Adipocyte (in vitro differentiated cells): ENCODE measurements around the gene ARHGAP26.

ENCODE experiments used
- DNase-seq: peaks from one replicate; pipeline ENCODE4 v3.0.0-alpha.2; 2015; ENCODE audit warnings: low read depth
- H3K27me3 ChIP-seq: replicated peaks from 2 replicates; pipeline ENCODE4 v1.7.0; 2013; ENCODE audit warnings: mild to moderate bottlenecking, low read length, moderate library complexity; ENCODE audit not compliant: control insufficient read depth, insufficient read depth
- H3K36me3 ChIP-seq: 2 replicates; pipeline ENCODE4 v1.7.0; 2013; ENCODE audit warnings: low read length, mild to moderate bottlenecking, moderate library complexity; ENCODE audit not compliant: control insufficient read depth, insufficient read depth, severe bottlenecking
- H3K4me1 ChIP-seq: 2 replicates; pipeline ENCODE4 v1.7.0; 2013; ENCODE audit warnings: mild to moderate bottlenecking, low read length, moderate library complexity; ENCODE audit not compliant: control insufficient read depth, insufficient read depth
- H3K4me3 ChIP-seq: 2 replicates; pipeline ENCODE4 v1.7.0; 2013; ENCODE audit warnings: mild to moderate bottlenecking, low read length, moderate library complexity
- H3K9ac ChIP-seq: 2 replicates; pipeline ENCODE4 v1.7.0; 2013; ENCODE audit warnings: mild to moderate bottlenecking, low read length, moderate library complexity
- H3K9me3 ChIP-seq: 2 replicates; pipeline ENCODE4 v1.7.0; 2013; ENCODE audit warnings: mild to moderate bottlenecking, low read length, moderate library complexity; ENCODE audit not compliant: control insufficient read depth

ARHGAP26 gene

GRCh38 chr5:142834504-142834903 lies 64.3 kb downstream of the ARHGAP26 start:
- no peak for DNase-seq
- H3K4me3 ChIP-seq, result no peak overlapping the region

GRCh38 chr5:142835540-142835939 lies 65.4 kb downstream of the ARHGAP26 start:
- no peaks in the 10 kb centered on the region for H3K9me3 ChIP-seq
- no peaks in the 10 kb centered on the region for H3K27me3 ChIP-seq
- no peak overlapping the region for H3K9ac ChIP-seq
- no peak overlapping the region for H3K4me3 ChIP-seq
- no peaks in the 10 kb centered on the region for H3K36me3 ChIP-seq
- DNase-seq, result no peak
- peaks cover 37% of the 10 kb centered on the region for H3K4me1 ChIP-seq

More at GRCh38 chr5:142834504-142834903, 64.3 kb downstream of the ARHGAP26 start:
- H3K9me3 ChIP-seq, result no peaks in the 10 kb centered on the region
- H3K27me3 ChIP-seq, result no peaks in the 10 kb centered on the region
- H3K4me1 ChIP-seq, result peaks cover 39% of the 10 kb centered on the region
- no peak overlapping the region for H3K9ac ChIP-seq
- no peaks in the 10 kb centered on the region for H3K36me3 ChIP-seq

DNA sequence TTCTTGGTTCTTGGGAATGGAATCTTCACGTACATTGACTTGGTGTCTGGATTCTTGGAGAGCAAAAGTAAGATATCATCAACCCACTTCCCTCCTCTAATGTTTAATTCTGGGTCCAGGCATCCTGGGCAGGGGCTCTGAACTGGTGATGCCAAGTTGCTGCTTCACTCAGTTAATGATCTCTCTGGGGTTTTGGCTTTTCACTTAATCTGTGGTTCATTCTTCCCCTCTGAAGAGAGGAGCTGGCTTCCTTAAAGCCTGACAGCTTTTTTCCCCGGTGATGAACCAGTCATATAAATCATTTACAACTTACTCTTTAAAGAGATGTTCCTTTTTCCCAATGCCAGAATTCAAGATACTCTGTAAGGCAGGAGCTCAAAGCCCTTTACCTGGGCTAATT lies 65.9 kb downstream of the ARHGAP26 start:
- Histone ChIP-seq H3K9ac (no peak overlapping the region), H3K4me3 (no peak overlapping the region), H3K27me3 (no peaks in the 10 kb centered on the region), H3K4me1 (peaks cover 37% of the 10 kb centered on the region), H3K36me3 (no peaks in the 10 kb centered on the region), H3K9me3 (no peaks in the 10 kb centered on the region)
- DNase-seq, result no peak

DNA sequence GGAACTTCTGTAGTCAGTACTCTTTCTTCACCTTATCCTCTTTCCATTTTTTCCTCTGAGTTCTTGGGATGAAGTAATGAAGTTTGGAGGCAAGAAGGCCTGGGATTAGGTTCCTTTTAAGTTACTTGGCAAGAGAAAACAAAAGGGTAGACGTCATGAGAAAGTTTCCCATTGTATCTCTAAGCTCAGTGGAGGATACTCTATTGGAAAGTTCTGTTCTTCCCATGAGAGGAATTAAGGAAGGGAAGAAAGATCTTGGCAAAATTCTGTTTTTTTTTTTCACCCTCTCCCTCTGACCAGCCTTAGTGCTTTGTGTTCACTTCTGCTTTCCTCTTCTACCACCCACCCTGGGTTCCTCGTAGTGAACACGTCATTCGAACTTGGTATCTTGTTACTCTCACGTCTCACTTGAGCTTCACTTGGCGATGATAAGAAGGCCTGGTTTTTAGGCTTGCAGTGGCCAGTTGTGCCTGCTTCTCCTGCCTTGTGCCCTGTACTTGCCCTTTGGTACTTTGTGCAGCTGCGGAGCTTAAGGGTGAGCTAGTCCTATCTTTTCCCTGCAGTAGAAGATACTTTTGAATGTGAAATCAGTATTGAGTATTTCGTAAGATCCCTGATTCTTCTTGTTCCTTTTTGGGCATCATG lies 67.0 kb downstream of the ARHGAP26 start:
- H3K36me3 ChIP-seq, result no peaks in the 10 kb centered on the region
- H3K9me3 ChIP-seq, result no peaks in the 10 kb centered on the region
- DNase-seq, result no peak
- H3K4me3 ChIP-seq, result no peak overlapping the region
- peaks cover 45% of the 10 kb centered on the region for H3K4me1 ChIP-seq
- H3K9ac ChIP-seq, result no peak overlapping the region
- H3K27me3 ChIP-seq, result no peaks in the 10 kb centered on the region

DNA sequence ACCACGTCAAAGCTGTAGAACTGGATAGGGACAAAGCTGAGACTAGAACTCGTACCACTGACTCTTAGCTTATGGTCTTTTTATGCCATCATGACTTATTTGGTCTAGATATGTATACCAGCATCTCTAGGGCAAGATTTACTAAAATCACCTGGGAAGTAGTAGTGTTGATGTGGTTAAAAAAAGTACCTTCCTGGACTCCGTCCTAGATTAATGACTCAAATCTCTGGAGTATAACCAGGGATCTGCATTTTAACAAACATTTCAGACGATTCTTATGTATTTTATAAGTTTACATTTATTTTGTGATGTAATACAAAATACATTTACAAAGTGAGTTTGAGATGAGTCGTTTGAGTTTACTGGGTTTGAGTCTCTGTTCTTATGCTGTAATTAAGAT lies 68.7 kb downstream of the ARHGAP26 start:
- H3K9me3 ChIP-seq, result no peaks in the 10 kb centered on the region
- no peak for DNase-seq

GRCh38 chr5:142839711-142840346 lies 69.7 kb downstream of the ARHGAP26 start:
- Histone ChIP-seq H3K9me3 (no peaks in the 10 kb centered on the region), H3K36me3 (no peaks in the 10 kb centered on the region), H3K4me3 (peak overlapping the region; percentile 68), H3K9ac (peak overlapping the region; percentile 78), H3K4me1 (peaks cover 62% of the 10 kb centered on the region), H3K27me3 (no peaks in the 10 kb centered on the region)
- DNase-seq, result peak; percentile 44

More for the DNA sequence above, 68.7 kb downstream of the ARHGAP26 start:
- no peaks in the 10 kb centered on the region for H3K36me3 ChIP-seq
- peak overlapping the region; percentile 68 for H3K4me3 ChIP-seq
- H3K9ac ChIP-seq, result peak overlapping the region; percentile 78
- H3K27me3 ChIP-seq, result no peaks in the 10 kb centered on the region
- peaks cover 61% of the 10 kb centered on the region for H3K4me1 ChIP-seq

DNA sequence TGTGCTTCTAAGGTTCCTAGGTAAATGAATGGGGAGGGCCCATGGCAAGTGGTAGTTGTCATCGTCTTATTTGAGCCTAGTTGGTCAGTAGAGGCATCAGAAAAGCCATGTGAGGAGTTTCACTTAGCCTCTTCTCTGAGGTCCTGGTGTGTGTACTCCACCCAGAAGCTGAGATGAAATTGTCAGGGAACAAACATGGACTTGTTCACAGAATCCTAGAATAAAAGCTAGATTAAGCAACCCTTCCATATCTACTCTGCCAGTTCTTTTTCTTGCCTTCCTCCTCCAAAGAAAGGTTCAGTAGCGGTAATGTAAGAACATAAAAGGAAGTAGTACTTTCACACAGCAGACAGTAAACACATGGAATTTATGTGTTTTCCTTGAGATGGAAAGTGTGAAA lies 70.4 kb downstream of the ARHGAP26 start:
- H3K4me3 ChIP-seq, result peak overlapping the region; percentile 39
- DNase-seq, result no peak
- H3K9me3 ChIP-seq, result no peaks in the 10 kb centered on the region
- H3K4me1 ChIP-seq, result peaks cover 69% of the 10 kb centered on the region
- H3K9ac ChIP-seq, result peak overlapping the region; percentile 58
- H3K36me3 ChIP-seq, result no peaks in the 10 kb centered on the region
- H3K27me3 ChIP-seq, result no peaks in the 10 kb centered on the region

GRCh38 chr5:142841511-142842265 lies 71.5 kb downstream of the ARHGAP26 start:
- H3K9me3 ChIP-seq, result no peaks in the 10 kb centered on the region
- no peaks in the 10 kb centered on the region for H3K36me3 ChIP-seq
- H3K9ac ChIP-seq, result no peak overlapping the region
- DNase-seq, result peak; percentile 50
- no peaks in the 10 kb centered on the region for H3K27me3 ChIP-seq
- H3K4me3 ChIP-seq, result no peak overlapping the region
- peaks cover 78% of the 10 kb centered on the region for H3K4me1 ChIP-seq

DNA sequence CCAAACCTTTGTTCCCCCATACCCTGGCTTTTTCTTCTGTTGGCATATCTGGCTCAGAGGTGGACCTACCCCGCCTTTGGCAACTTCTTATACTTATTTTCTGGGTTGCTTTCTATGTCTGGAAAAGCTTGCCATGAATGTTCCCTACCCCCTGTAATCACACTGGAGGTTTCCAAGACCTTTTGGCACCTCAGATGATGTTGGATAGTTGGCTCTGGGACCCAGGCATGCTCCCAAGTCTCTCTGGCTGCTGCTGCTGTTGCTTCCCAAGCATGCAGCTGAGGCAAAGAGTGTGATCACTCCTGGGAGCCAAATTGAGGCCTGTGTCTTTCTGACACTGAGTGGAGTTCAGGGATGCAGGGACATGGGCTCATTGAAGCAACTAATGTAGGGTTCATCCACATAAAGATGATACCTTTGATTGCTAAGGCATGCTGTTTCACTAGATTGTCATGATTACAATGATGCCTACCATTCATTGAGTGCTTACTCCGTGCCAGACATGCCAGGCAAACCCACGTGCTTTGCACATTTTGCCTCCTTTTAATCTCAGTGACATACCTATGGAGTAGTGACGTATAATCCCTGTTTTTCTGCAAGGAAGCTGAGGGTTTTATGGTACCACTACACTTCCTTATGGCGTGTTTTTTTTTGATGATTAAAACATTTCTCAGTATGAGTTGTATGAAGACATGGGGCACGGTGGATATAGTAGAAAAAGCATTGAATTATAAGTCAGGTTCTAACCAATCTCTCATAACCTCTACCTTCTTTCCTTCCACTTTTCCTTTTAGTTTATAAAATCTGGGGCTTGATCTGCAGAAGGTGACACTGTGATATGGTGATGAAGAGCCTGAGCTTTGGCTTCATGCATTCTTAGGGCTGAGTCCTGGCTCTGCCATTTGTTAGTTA lies 73.1 kb downstream of the ARHGAP26 start:
- DNase-seq, result no peak
- Histone ChIP-seq H3K9ac (no peak overlapping the region), H3K36me3 (no peaks in the 10 kb centered on the region), H3K9me3 (no peaks in the 10 kb centered on the region), H3K4me1 (peaks cover 75% of the 10 kb centered on the region), H3K27me3 (no peaks in the 10 kb centered on the region), H3K4me3 (no peak overlapping the region)

GRCh38 chr5:142844866-142845265 lies 74.7 kb downstream of the ARHGAP26 start:
- Histone ChIP-seq H3K27me3 (no peaks in the 10 kb centered on the region), H3K9me3 (no peaks in the 10 kb centered on the region), H3K36me3 (no peaks in the 10 kb centered on the region), H3K4me3 (no peak overlapping the region), H3K9ac (no peak overlapping the region), H3K4me1 (peaks cover 69% of the 10 kb centered on the region)
- no peak for DNase-seq
